Upper lobe of left lung (tissue), 4 donors: ENCODE measurements around the gene DOK5.

Experiments
- CTCF ChIP-seq, 6 experiments: fragments of 450-650 bp in 4 of 6; fragments of 200-600 bp in 2 of 6; sonication (generic) in 2 of 6; IDR thresholded peaks; one replicate each; pipeline ENCODE4 v1.5.1; 2016 to 2019; ENCODE audit warnings: antibody characterized with exemption in 6 of 6
- POLR2A ChIP-seq, 4 donors: fragments of 450-650 bp; IDR thresholded peaks; one replicate each; pipeline ENCODE4 v1.5.1; 2016 to 2017; ENCODE audit warnings: antibody characterized with exemption in 4 of 4, mild to moderate bottlenecking in 2 of 4
- POLR2AphosphoS5 ChIP-seq, 2 donors: sonication (generic); formaldehyde crosslinking; IDR thresholded peaks; one replicate each; pipeline ENCODE4 v1.5.1; 2017; ENCODE audit warnings: antibody characterized with exemption in 2 of 2

DNA sequence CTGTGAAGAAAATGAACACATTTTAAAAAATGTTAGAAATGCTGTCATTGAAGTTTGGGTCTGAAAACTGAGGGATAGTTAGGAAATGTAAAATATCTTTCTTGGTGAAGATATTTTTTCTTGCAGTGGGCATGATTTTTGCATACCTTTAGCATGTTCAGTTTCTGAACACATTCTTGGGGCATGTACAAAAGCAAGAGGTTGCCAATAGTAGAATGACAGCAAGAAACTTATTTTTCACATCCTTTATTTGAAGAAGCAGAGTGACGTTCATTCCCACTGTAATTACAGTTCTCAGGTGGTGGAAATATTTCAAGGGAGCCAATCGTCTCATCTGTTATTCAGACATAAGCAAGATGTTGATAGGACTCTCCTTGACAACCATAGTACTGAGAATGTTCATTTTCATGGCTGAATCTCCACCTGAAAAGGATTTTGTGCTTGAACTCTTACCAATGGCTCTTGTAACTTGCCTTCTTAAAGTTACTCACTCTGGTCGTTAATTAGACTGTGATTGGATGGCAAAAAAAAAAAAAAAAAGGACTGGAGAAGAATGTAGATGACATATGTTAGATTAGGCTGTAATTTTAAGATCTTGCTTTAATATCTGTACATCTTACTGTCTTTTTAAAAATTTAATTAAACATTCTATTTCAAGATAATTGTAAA, 74.4 kb downstream of the DOK5 start:
- TF ChIP-seq POLR2A (IDR thresholded peaks at IDR 0.05) (no peak), CTCF (IDR thresholded peaks at IDR 0.05) (no peak), POLR2AphosphoS5 (IDR thresholded peaks at IDR 0.05) (no peak)
